Measurements from ENCODE around the gene GRIK4. TPM values are rescaled to one million over a fixed set of nuclear protein-coding genes. Genes with fewer than 3 reads are reported as not detected.
A peak's percentile ranks its signal among the peaks of the same experiment; 100 is the strongest.

GRIK4 gene
- total RNA-seq, 3 donors from 2014 or later (not counting 1 experiment from before 2014, with no cell fraction given) = 2.2 to 32.3 (median 21.9) TPM

DNA sequence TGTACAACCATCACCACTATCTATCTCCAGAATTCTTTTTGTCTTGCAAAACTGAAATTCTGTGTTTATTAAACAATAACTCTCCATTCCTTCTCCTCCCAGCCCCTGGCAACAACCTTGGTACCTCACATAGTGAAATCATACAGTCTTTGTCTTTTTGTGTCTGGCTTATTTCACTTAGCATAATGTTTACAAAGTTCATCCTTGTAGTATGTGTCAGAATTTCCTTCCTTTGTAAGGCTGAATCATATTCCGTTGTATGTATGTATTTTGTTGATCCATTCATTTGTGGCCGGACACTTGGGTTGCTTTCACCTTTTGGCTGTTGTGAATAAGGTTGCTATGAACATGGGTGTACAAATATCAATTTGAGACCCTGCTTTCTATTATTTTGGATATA is 268.7 kb downstream of the GRIK4 start:
- TF ChIP-seq, protein P1, sequence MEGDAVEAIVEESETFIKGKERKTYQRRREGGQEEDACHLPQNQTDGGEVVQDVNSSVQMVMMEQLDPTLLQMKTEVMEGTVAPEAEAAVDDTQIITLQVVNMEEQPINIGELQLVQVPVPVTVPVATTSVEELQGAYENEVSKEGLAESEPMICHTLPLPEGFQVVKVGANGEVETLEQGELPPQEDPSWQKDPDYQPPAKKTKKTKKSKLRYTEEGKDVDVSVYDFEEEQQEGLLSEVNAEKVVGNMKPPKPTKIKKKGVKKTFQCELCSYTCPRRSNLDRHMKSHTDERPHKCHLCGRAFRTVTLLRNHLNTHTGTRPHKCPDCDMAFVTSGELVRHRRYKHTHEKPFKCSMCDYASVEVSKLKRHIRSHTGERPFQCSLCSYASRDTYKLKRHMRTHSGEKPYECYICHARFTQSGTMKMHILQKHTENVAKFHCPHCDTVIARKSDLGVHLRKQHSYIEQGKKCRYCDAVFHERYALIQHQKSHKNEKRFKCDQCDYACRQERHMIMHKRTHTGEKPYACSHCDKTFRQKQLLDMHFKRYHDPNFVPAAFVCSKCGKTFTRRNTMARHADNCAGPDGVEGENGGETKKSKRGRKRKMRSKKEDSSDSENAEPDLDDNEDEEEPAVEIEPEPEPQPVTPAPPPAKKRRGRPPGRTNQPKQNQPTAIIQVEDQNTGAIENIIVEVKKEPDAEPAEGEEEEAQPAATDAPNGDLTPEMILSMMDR (IDR thresholded peaks at IDR 0.05) = no peak
- Mint-ChIP-seq H3K9me3 (no peaks in the 10 kb centered on the region), H3K27ac (peak overlapping the region in 1 of 2 donors; percentile 17), H3K4me1 (peaks cover 4 to 23% of the 10 kb centered on the region in 2 donors), H3K27me3 (ENCODE audit: low read depth in 2 of 2) (peaks cover 4 to 12% of the 10 kb centered on the region in 2 donors), H3K4me3 (no peak overlapping the region), H3K36me3 (no peaks in the 10 kb centered on the region)
- 82% methylated on average over 2 of the region's 2 CpGs for WGBS (ENCODE audit: insufficient coverage)
- no peaks in the 10 kb centered on the region for H3K27me3 ChIP-seq (ENCODE audit: control insufficient read depth, insufficient read depth, low read length)
- H3K36me3 ChIP-seq (ENCODE audit: control insufficient read depth, insufficient read depth, low read length) = no peaks in the 10 kb centered on the region
- intact Hi-C loops (cut with micrococcal nuclease) = no loop called here
- H3K9me3 ChIP-seq (ENCODE audit: control insufficient read depth, insufficient read depth, low read length) = no peaks in the 10 kb centered on the region
- no peak overlapping the region for H3K27ac ChIP-seq (ENCODE audit: low read length)
- DNase-seq (no peak), ATAC-seq (no peak)
- H3K4me3 ChIP-seq (ENCODE audit: low read length) = no peak overlapping the region
- no peaks in the 10 kb centered on the region for H3K4me1 ChIP-seq (ENCODE audit: control insufficient read depth, insufficient read depth, low read length)

DNA sequence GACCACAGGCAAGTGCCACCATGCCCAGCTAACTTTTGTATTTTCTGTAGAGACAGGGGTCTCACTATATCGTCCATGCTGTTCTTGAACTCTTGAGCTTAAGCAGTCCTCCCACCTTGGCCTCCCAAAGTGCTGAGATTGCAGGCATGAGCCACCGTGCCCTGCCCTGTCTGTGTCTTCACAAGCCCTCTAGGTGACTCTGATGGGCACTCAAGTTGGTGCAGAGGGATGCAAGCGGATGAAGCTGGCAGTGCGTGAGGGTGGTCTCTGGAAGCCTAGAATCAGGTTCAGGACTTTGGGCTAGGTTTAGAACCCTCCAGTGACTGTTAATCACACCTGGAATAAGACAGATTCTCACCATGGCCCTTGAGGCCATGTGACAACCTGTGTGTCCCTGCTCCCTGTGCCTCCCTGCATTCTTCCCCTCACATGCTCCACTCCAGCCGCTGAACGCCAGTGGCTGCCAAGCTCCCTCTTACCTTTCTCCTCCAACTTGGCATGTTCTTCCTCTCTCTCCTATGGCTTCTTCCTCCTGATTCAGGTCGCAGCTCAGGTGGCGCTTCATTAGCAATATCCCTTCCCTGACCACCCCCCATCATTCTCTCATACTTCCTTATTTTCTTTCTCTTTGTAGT is 270.1 kb downstream of the GRIK4 start:
- H3K27ac ChIP-seq (ENCODE audit: low read length) = no peak overlapping the region
- 87% methylated on average over 8 of the region's 8 CpGs for WGBS (ENCODE audit: insufficient coverage)
- no peaks in the 10 kb centered on the region for H3K27me3 ChIP-seq (ENCODE audit: control insufficient read depth, insufficient read depth, low read length)
- H3K4me3 ChIP-seq (ENCODE audit: low read length) = no peak overlapping the region
- H3K9me3 ChIP-seq (ENCODE audit: control insufficient read depth, insufficient read depth, low read length) = no peaks in the 10 kb centered on the region
- Mint-ChIP-seq H3K27me3 (ENCODE audit: low read depth in 2 of 2) (peaks cover 11 to 25% of the 10 kb centered on the region in 2 donors), H3K4me3 (no peak overlapping the region), H3K27ac (no peak overlapping the region), H3K4me1 (peaks cover 5 to 29% of the 10 kb centered on the region in 2 donors), H3K9me3 (no peaks in the 10 kb centered on the region), H3K36me3 (no peaks in the 10 kb centered on the region)
- H3K36me3 ChIP-seq (ENCODE audit: control insufficient read depth, insufficient read depth, low read length) = no peaks in the 10 kb centered on the region
- H3K4me1 ChIP-seq (ENCODE audit: control insufficient read depth, insufficient read depth, low read length) = no peaks in the 10 kb centered on the region
- ATAC-seq = no peak
- intact Hi-C loops (cut with micrococcal nuclease) = no loop called here
- TF ChIP-seq, protein P1 (IDR thresholded peaks at IDR 0.05) = no peak
- DNase-seq = no peak

DNA sequence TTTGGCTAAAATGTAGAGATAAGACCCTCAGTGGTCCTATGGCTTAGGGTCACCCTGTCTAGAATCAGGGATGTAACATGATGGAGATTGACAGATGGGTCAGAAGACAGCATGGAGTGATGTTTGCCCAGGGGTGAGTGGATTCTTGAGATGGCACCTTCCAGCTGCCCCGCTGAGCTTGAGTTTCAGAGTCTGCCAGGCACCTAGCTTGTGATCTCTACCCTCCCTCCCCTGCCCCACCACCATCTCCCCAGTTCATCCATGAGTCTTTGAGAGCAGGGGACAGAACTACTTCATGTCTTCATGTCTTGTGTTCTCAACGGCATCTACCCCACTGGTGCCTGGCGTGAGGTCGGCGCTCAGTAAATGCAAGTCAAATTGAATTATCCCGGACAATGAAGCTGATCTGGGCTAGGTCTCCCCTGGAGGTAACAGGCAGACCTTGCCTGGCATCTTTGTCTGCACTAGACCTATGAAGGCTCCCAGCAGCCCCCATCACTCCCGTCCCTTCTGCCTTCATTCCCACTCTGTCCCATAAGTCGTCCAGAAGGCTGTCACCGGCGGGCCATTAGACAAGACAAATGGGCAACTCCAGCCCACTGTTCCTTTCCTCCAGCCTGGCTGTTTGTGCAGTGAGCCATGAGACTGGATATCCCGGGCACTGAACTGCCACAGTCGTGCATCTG is 273.2 kb downstream of the GRIK4 start:
- H3K4me3 ChIP-seq (ENCODE audit: low read length) = no peak overlapping the region
- intact Hi-C loops (cut with micrococcal nuclease) = no loop called here
- Mint-ChIP-seq H3K4me1 (peaks cover 5 to 30% of the 10 kb centered on the region in 2 donors), H3K27ac (no peak overlapping the region), H3K27me3 (ENCODE audit: low read depth in 2 of 2) (peaks cover 11 to 27% of the 10 kb centered on the region in 2 donors), H3K4me3 (no peak overlapping the region), H3K9me3 (no peaks in the 10 kb centered on the region), H3K36me3 (no peaks in the 10 kb centered on the region)
- ATAC-seq (no peak), DNase-seq (no peak)
- H3K36me3 ChIP-seq (ENCODE audit: control insufficient read depth, insufficient read depth, low read length) = no peaks in the 10 kb centered on the region
- TF ChIP-seq, protein P1 (IDR thresholded peaks at IDR 0.05) = no peak
- WGBS (ENCODE audit: insufficient coverage) = 81% methylated on average over 12 of the region's 12 CpGs
- H3K27ac ChIP-seq (ENCODE audit: low read length) = no peak overlapping the region
- no peaks in the 10 kb centered on the region for H3K9me3 ChIP-seq (ENCODE audit: control insufficient read depth, insufficient read depth, low read length)
- peaks cover 4% of the 10 kb centered on the region for H3K27me3 ChIP-seq (ENCODE audit: control insufficient read depth, insufficient read depth, low read length)
- H3K4me1 ChIP-seq (ENCODE audit: control insufficient read depth, insufficient read depth, low read length) = no peaks in the 10 kb centered on the region

Measured in natural killer cell (primary cell).